Heart right ventricle (tissue), 16 donors: ENCODE data around the gene CPXM2. TPM values are rescaled to one million over a fixed set of nuclear protein-coding genes. Genes with fewer than 3 reads are reported as not detected.

Experiments used
- ATAC-seq, 8 donors: fragments of 200-7000 bp; cut with Tn5 transposase; one replicate each; pipeline ENCODE4 v1.9.1; 2020; ENCODE audit warnings: mild to moderate bottlenecking in 8 of 8, moderate library complexity in 8 of 8, moderate number of reproducible peaks in 1 of 8
- DNase-seq, 2 donors: peaks; one replicate each; pipeline ENCODE4 v3.0.0-alpha.2; 2020
- H3K27ac ChIP-seq, 10 donors: fragments of 200-600 bp; sonication (generic) in 2 of 10; one replicate each; pipeline versions ENCODE4 v1.5.0 to v1.8.0; 2020 to 2022; ENCODE audit warnings: mild to moderate bottlenecking in 3 of 10
- H3K27me3 ChIP-seq, 7 donors: fragments of 200-600 bp; one replicate each; pipeline ENCODE4 v1.8.0; 2021 to 2022; ENCODE audit warnings: mild to moderate bottlenecking in 2 of 7
- H3K36me3 ChIP-seq, 9 donors: fragments of 200-600 bp; sonication (generic) in 1 of 9; one replicate each; pipeline versions ENCODE4 v1.5.0 to v1.8.0; 2020 to 2022; ENCODE audit warnings: mild to moderate bottlenecking in 2 of 9
- H3K4me1 ChIP-seq, 9 donors: fragments of 200-600 bp; sonication (generic) in 1 of 9; one replicate each; pipeline versions ENCODE4 v1.5.0 to v1.8.0; 2020 to 2022; ENCODE audit warnings: mild to moderate bottlenecking in 4 of 9
- H3K4me3 ChIP-seq, 10 donors: fragments of 200-600 bp; sonication (generic) in 2 of 10; one replicate each; pipeline versions ENCODE4 v1.5.0 to v1.8.0; 2020 to 2022; ENCODE audit warnings: mild to moderate bottlenecking in 7 of 10, moderate library complexity in 2 of 10
- H3K9me3 ChIP-seq, 11 donors: fragments of 200-600 bp in 10 of 11; sonication (generic) in 2 of 11; one replicate each; pipeline versions ENCODE4 v1.5.0 to v1.8.0; 2013 to 2022; ENCODE audit warnings: mild to moderate bottlenecking in 2 of 11, control low read depth in 1 of 11, moderate library complexity in 1 of 11
- CTCF ChIP-seq, 9 donors: fragments of 200-600 bp; sonication (generic) in 2 of 9; IDR thresholded peaks; one replicate each; pipeline versions ENCODE4 v1.5.0 to v1.8.0; 2021 to 2022; ENCODE audit warnings: antibody characterized with exemption in 9 of 9, mild to moderate bottlenecking in 5 of 9, moderate library complexity in 1 of 9
- WGBS, 2 donors: extraction: QIAGEN DNeasy Blood & Tissue Kit; methylation state at CpG; one replicate each; pipeline ENCODE4 v1.1.7; 2013; ENCODE audit warnings: inconsistent platforms in 1 of 2; 5-methylcytosine and 5-hydroxymethylcytosine counted together
- intact Hi-C, 10 donors: fragments of 100-400 bp; cut with DNase I; formaldehyde crosslinking; loops; one replicate each; pipeline versions ENCODE4 v1.11.1 to v1.14.2; 2022
- polyA plus RNA-seq, 2 donors: library from polyadenylated mRNA; stranded (reverse); fragments of 200-250 nt; gene quantifications; one replicate each; pipeline ENCODE4 v1.2.3, GENCODE V29; 2013
- total RNA-seq, 10 donors: library from RNA; stranded (reverse); fragmentation: NEBNext Ultra II Directional in 3 of 10; extraction: Animal tissue kit (Norgen Biotek cat#: 25700) in 3 of 10; gene quantifications; one replicate each; pipeline versions ENCODE4 v1.2.1 to v1.2.4, GENCODE V29; 2021 to 2023
- donor health status: Arrhythmogenic right ventricular cardiomyopathy.
- donor health status: ischemic (EF 13 %, LVEDD 7.1; RV severe dilation, severe dysfunction).
- donor health status: healthy with polysubstance abuse.
- donor health status: DM: no; HTN: yes; CAD: no.
- donor health status: DM: no; HTN: no; CAD: no.
- donor health status: ischemic (EF 25% LVEDD 6.9; RV normal size, moderate dysfunction).
- donor health status: ischemic (EF 25% LVEDD 5.7; RV mildly dilated, moderate dysfunction).
- donor health status: healthy.
- donor health status: DM: yes; HTN: yes; CAD: no.
- donor health status: Ischemic cardiomyopathy.
- donor health status: ischemic (EF 35%, LVEDD 5.7; RV mildly dilated, moderate dysfunction).
- donor health status: nonischemic (EF 11% LVEDD 7.7; RV severe dilation, severe dysfunction).
- donor health status: DM: yes; HTN: yes; CAD: no.
- donor health status: PGD.
- donor health status: ischemic (EF 29% LVEDD 5.4; RV normal size, mild dysfunction).
- donor health status: nonischemic (EF 23%, LVEDD 6.1; RV moderate dilation, normal function).

CPXM2 gene
- total and polyA plus RNA-seq, 12 donors: 2.0 to 9.8 (median 3.8) TPM

- H3K27me3 ChIP-seq: peaks cover 0 to 58% (median 21%) of the 10 kb centered on the region in 7 donors
- H3K4me3 ChIP-seq: no peak overlapping the region
- no peak for DNase-seq
- WGBS, 2 donors: 87% methylated on average over 4 of the region's 4 CpGs
- no peak overlapping the region for H3K27ac ChIP-seq
- no peaks in the 10 kb centered on the region for H3K4me1 ChIP-seq
- no peaks in the 10 kb centered on the region for H3K36me3 ChIP-seq
- ATAC-seq: no peak
- intact Hi-C loops: no loop called here
- H3K9me3 ChIP-seq: no peaks in the 10 kb centered on the region
- TF ChIP-seq CTCF (IDR thresholded peaks at IDR 0.05): no peak
Observed at GRCh38 chr10:123906296-123906695, 14.7 kb upstream of the CPXM2 start.

DNA sequence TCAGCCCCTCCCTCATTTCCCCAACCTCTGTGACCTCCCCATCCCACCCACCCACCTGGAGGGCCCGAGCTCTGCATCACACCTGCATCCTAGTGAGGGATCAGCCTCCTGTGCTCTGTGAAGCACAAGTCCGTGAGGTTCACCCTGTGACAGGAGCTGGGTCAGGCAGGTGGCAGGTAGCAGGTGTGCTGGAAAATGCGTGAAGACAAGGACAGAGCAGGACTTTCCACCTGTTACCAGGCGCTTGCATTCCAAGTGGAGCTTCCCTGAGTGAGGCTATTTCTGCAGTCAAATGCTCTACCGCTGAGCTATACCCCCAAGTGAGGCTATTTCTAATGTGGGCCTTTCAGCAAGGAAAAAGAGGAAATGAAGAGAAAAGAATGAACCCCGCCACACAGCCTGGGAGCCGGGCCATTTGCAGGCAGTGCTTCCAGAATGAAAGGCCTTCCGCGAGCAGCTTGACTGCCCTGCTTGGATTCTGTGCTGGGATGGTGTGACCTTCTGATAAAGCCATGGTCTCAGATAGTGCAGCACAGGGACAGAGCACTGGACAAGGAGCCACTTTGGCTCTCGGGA lies 13.3 kb upstream of the CPXM2 start:
- ATAC-seq (no peak), DNase-seq (no peak)
- intact Hi-C loops: no loop called here
- 52 to 58% methylated on average over 10 of the region's 10 CpGs for WGBS, 2 donors
- Histone ChIP-seq H3K36me3 (no peaks in the 10 kb centered on the region), H3K27ac (no peak overlapping the region), H3K4me3 (no peak overlapping the region), H3K9me3 (peaks cover 0 to 12% (median 3%) of the 10 kb centered on the region in 11 donors), H3K27me3 (peaks cover 0 to 44% (median 13%) of the 10 kb centered on the region in 7 donors), H3K4me1 (no peaks in the 10 kb centered on the region)
- TF ChIP-seq CTCF (IDR thresholded peaks at IDR 0.05): no peak

DNA sequence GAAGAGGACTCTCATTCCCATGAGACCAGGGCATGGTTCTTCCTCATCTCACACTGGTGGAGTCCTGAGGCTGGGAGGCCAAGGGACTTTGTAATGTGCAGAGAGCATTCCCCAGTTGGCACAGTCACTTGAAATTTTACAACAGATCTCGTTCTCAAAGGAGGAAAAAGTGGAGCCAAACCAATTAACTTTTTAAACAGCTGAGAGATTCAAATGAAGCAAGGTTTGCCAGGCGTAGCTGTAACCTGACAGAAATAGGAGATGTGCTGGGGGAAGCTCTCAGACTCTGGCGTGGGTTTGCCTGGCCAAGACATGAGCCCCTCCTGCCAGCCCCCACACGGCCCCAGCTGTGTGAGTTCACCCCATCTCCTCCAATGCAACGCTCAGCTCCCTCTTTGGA lies 12.0 kb upstream of the CPXM2 start:
- Histone ChIP-seq H3K4me3 (no peak overlapping the region), H3K27me3 (peaks cover 0 to 35% (median 6%) of the 10 kb centered on the region in 7 donors), H3K4me1 (no peaks in the 10 kb centered on the region), H3K27ac (no peak overlapping the region), H3K36me3 (no peaks in the 10 kb centered on the region), H3K9me3 (peaks cover 0 to 18% (median 5%) of the 10 kb centered on the region in 11 donors)
- intact Hi-C loops: no loop called here
- 47 to 61% methylated on average over 5 of the region's 5 CpGs for WGBS, 2 donors
- ATAC-seq (no peak), DNase-seq (no peak)
- no peak for TF ChIP-seq CTCF (IDR thresholded peaks at IDR 0.05)

DNA sequence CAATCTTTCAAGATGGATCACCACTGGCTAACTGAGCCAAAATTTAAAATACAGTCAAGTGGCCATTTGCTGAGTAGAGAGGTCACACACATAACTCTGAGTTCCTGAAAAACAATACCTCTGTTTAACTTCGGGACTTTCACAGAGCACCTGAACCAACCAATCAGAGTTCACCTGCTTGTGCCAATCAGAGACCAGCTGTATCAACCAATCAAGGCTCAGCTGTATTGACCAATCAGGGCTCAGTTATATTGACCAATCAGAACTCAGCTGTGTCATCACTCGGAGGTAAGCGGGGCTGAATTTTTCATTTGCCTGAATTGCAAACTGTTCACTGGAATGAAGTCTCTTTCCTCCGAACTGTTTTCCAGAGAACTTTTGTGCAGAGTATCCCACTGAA lies 10.0 kb upstream of the CPXM2 start:
- Histone ChIP-seq H3K36me3 (no peaks in the 10 kb centered on the region), H3K27me3 (peaks cover 0 to 29% (median 3%) of the 10 kb centered on the region in 7 donors), H3K9me3 (peaks cover 0 to 18% (median 5%) of the 10 kb centered on the region in 11 donors), H3K27ac (no peak overlapping the region), H3K4me1 (no peaks in the 10 kb centered on the region), H3K4me3 (no peak overlapping the region)
- 93 to 96% methylated on average over 4 of the region's 4 CpGs for WGBS, 2 donors
- intact Hi-C loops: no loop called here
- ATAC-seq (no peak), DNase-seq (no peak)
- no peak for TF ChIP-seq CTCF (IDR thresholded peaks at IDR 0.05)
